HepG2 (cell line): ENCODE results near the gene U2AF1L4. TPM values are rescaled to one million over a fixed set of nuclear protein-coding genes. Genes with fewer than 3 reads are reported as not detected.
A peak's percentile ranks its signal among the peaks of the same experiment; 100 is the strongest.

Source experiments
- FOXC1 ChIP-seq: sonication (generic); formaldehyde crosslinking; IDR thresholded peaks from 2 replicates; pipeline ENCODE4 v1.8.0; 2022; ENCODE audit warnings: mild to moderate bottlenecking, missing genetic modification reagents, borderline replicate concordance
- HNF4G ChIP-seq, 2 experiments: sonication (generic) in 1 of 2; formaldehyde crosslinking in 1 of 2; IDR thresholded peaks; 2 replicates each; pipeline versions ENCODE4 v1.4.0 to v1.6.1; 2011 to 2020; ENCODE audit warnings: borderline replicate concordance in 2 of 2, low read depth in 2 of 2, mild to moderate bottlenecking in 2 of 2, low read length in 1 of 2, missing genetic modification reagents in 1 of 2, moderate library complexity in 1 of 2
- MED13 ChIP-seq: sonication (generic); formaldehyde crosslinking; IDR thresholded peaks from 2 replicates; pipeline ENCODE4 v1.5.0; 2020; ENCODE audit warnings: missing genetic modification reagents
- TBP ChIP-seq: sonication (generic); formaldehyde crosslinking; IDR thresholded peaks from 2 replicates; pipeline ENCODE4 v1.5.0; 2020; ENCODE audit warnings: missing genetic modification reagents
- U2AF2 ChIP-seq: fragments of 200-400 bp; formaldehyde crosslinking; IDR thresholded peaks from 2 replicates; pipeline ENCODE4 v1.6.1; 2017; ENCODE audit warnings: low read depth, mild to moderate bottlenecking, low read length
- ZBTB7A ChIP-seq: sonication (generic); formaldehyde crosslinking; IDR thresholded peaks from 2 replicates; pipeline ENCODE4 v1.8.0; 2022; ENCODE audit warnings: mild to moderate bottlenecking, missing genetic modification reagents
- ZC3H13 ChIP-seq: sonication (generic); formaldehyde crosslinking; IDR thresholded peaks from 2 replicates; pipeline ENCODE4 v1.8.1; 2023; ENCODE audit warnings: mild to moderate bottlenecking, missing genetic modification reagents, moderate library complexity
- ZFP36L2 ChIP-seq: sonication (generic); formaldehyde crosslinking; IDR thresholded peaks from 2 replicates; pipeline ENCODE4 v1.4.0; 2020; ENCODE audit warnings: missing genetic modification reagents
- ZNF761 ChIP-seq: sonication (generic); formaldehyde crosslinking; conservative IDR thresholded peaks from 2 replicates; pipeline ENCODE4 v1.4.0; 2020; ENCODE audit warnings: mild to moderate bottlenecking, missing genetic modification reagents
- ZSCAN29 ChIP-seq: sonication (generic); formaldehyde crosslinking; conservative IDR thresholded peaks from 2 replicates; pipeline ENCODE4 v1.4.0; 2020; ENCODE audit warnings: mild to moderate bottlenecking, missing genetic modification reagents
- polyA plus RNA-seq, 8 experiments: library from polyadenylated mRNA; depleted of rRNA in 3 of 8; stranded (reverse) in 7 of 8; unstranded in 1 of 8; fragments of >200 nt; fragmentation: Illumina TruSeq in 4 of 8; extraction: Trizol in 4 of 8; gene quantifications; 2 replicates each; pipeline versions ENCODE4 v1.2.1 to v1.2.3, GENCODE V29; 2011 to 2016; ENCODE audit warnings: low read depth in 4 of 8, missing spikeins in 1 of 8, mixed read lengths in 1 of 8; ENCODE audit not compliant: insufficient read depth in 1 of 8
- total RNA-seq, 5 experiments: library from RNA; depleted of rRNA; stranded (reverse); fragments of >200 nt; fragmentation: Illumina TruSeq; extraction: Trizol; gene quantifications; 2 replicates each; pipeline ENCODE4 v1.2.3, GENCODE V29; 2016; ENCODE audit warnings: low read depth in 1 of 5
- TF ChIP-seq, protein P1 (sequence below): sonication (generic); formaldehyde crosslinking; IDR thresholded peaks from 2 replicates; pipeline ENCODE4 v1.5.0; 2020; ENCODE audit warnings: mild to moderate bottlenecking, missing genetic modification reagents, moderate library complexity
- TF ChIP-seq, protein P2 (sequence below): sonication (generic); formaldehyde crosslinking; IDR thresholded peaks from 2 replicates; pipeline ENCODE4 v1.5.1; 2020; ENCODE audit warnings: mild to moderate bottlenecking, missing genetic modification reagents, moderate library complexity
- TF ChIP-seq, protein P3 (sequence below): sonication (generic); formaldehyde crosslinking; IDR thresholded peaks from 2 replicates; pipeline ENCODE4 v1.5.0; 2020; ENCODE audit warnings: mild to moderate bottlenecking, missing genetic modification reagents, borderline replicate concordance

The U2AF1L4 gene
- total and polyA plus RNA-seq, 2 of the 13 experiments (the other 11 are each of a cell fraction or from before 2014, with no cell fraction given): 7.9 to 15.4 TPM

DNA sequence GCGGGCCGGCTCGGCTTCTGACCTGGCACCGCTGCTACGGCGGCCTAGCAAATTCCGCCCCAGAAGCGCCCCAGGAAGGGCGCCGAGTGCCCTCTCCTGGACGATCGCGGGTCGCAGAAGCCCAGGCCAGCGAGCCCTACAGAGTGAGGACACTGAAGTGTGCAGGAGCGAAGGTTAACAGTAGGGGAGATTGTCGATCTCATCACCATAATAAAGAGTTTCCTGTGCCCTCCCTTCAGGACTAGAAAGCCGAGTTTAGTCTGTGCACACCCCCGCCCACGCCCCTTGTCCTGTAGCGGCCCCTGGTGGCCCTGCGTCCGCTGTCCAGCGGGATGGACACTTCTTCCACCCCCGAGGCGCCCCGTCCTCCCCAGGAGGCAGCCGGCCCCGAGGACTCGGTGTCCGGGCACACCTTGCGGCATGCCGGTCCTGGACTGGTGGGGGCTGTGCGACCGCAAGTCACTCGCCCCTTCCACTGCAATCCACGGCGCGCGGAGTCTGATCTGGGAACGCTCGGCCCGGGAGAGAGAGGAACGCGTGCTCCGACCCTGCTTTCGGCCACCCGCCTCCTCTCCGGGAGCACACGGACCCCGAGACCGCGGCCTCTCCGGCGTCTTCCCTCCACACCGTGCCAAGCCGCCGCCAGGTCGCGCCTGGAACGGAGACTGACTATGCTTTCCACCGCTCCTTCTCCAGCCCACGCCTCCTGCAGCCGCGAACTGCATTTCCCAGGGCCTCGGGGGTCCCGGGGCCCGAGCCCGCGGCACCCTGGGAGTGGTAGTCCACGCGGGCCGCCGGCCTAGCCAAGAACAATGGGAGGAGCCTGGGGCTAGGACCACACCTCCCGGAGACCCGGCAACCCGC, 28.2 kb downstream of the U2AF1L4 start (continued):
- TF ChIP-seq, protein P1, sequence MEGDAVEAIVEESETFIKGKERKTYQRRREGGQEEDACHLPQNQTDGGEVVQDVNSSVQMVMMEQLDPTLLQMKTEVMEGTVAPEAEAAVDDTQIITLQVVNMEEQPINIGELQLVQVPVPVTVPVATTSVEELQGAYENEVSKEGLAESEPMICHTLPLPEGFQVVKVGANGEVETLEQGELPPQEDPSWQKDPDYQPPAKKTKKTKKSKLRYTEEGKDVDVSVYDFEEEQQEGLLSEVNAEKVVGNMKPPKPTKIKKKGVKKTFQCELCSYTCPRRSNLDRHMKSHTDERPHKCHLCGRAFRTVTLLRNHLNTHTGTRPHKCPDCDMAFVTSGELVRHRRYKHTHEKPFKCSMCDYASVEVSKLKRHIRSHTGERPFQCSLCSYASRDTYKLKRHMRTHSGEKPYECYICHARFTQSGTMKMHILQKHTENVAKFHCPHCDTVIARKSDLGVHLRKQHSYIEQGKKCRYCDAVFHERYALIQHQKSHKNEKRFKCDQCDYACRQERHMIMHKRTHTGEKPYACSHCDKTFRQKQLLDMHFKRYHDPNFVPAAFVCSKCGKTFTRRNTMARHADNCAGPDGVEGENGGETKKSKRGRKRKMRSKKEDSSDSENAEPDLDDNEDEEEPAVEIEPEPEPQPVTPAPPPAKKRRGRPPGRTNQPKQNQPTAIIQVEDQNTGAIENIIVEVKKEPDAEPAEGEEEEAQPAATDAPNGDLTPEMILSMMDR (CRISPR knock-in tag): peak; percentile 89
- 0 out of 2 replicates have a peak, but pooled peaks have one; percentile 13 for TF ChIP-seq HNF4G (IDR thresholded peaks at IDR 0.05; ENCODE audit: borderline replicate concordance, low read depth, low read length)
- no peak for TF ChIP-seq HNF4G (CRISPR knock-in tag; IDR thresholded peaks at IDR 0.05; ENCODE audit: borderline replicate concordance, low read depth)
- 0 out of 2 replicates have a peak, but pooled peaks have one; percentile 46 for TF ChIP-seq ZSCAN29 (CRISPR knock-in tag)
- TF ChIP-seq ZFP36L2 (CRISPR knock-in tag): no peak
- TF ChIP-seq FOXC1 (CRISPR knock-in tag): no peak; the same call in 1 of the 2 replicates
- TF ChIP-seq, protein P2, sequence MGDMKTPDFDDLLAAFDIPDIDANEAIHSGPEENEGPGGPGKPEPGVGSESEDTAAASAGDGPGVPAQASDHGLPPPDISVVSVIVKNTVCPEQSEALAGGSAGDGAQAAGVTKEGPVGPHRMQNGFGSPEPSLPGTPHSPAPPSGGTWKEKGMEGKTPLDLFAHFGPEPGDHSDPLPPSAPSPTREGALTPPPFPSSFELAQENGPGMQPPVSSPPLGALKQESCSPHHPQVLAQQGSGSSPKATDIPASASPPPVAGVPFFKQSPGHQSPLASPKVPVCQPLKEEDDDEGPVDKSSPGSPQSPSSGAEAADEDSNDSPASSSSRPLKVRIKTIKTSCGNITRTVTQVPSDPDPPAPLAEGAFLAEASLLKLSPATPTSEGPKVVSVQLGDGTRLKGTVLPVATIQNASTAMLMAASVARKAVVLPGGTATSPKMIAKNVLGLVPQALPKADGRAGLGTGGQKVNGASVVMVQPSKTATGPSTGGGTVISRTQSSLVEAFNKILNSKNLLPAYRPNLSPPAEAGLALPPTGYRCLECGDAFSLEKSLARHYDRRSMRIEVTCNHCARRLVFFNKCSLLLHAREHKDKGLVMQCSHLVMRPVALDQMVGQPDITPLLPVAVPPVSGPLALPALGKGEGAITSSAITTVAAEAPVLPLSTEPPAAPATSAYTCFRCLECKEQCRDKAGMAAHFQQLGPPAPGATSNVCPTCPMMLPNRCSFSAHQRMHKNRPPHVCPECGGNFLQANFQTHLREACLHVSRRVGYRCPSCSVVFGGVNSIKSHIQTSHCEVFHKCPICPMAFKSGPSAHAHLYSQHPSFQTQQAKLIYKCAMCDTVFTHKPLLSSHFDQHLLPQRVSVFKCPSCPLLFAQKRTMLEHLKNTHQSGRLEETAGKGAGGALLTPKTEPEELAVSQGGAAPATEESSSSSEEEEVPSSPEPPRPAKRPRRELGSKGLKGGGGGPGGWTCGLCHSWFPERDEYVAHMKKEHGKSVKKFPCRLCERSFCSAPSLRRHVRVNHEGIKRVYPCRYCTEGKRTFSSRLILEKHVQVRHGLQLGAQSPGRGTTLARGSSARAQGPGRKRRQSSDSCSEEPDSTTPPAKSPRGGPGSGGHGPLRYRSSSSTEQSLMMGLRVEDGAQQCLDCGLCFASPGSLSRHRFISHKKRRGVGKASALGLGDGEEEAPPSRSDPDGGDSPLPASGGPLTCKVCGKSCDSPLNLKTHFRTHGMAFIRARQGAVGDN (CRISPR knock-in tag): peak; percentile 88
- TF ChIP-seq U2AF2: no peak
- TF ChIP-seq ZC3H13: 0 out of 2 replicates have a peak, but pooled peaks have one; percentile 7
- TF ChIP-seq ZBTB7A (CRISPR knock-in tag): peak; percentile 68; the same call in 1 of the 2 replicates
- TF ChIP-seq TBP (CRISPR knock-in tag): peak; percentile 63; the same call in 1 of the 2 replicates
- TF ChIP-seq MED13 (CRISPR knock-in tag): no peak
- TF ChIP-seq, protein P3, sequence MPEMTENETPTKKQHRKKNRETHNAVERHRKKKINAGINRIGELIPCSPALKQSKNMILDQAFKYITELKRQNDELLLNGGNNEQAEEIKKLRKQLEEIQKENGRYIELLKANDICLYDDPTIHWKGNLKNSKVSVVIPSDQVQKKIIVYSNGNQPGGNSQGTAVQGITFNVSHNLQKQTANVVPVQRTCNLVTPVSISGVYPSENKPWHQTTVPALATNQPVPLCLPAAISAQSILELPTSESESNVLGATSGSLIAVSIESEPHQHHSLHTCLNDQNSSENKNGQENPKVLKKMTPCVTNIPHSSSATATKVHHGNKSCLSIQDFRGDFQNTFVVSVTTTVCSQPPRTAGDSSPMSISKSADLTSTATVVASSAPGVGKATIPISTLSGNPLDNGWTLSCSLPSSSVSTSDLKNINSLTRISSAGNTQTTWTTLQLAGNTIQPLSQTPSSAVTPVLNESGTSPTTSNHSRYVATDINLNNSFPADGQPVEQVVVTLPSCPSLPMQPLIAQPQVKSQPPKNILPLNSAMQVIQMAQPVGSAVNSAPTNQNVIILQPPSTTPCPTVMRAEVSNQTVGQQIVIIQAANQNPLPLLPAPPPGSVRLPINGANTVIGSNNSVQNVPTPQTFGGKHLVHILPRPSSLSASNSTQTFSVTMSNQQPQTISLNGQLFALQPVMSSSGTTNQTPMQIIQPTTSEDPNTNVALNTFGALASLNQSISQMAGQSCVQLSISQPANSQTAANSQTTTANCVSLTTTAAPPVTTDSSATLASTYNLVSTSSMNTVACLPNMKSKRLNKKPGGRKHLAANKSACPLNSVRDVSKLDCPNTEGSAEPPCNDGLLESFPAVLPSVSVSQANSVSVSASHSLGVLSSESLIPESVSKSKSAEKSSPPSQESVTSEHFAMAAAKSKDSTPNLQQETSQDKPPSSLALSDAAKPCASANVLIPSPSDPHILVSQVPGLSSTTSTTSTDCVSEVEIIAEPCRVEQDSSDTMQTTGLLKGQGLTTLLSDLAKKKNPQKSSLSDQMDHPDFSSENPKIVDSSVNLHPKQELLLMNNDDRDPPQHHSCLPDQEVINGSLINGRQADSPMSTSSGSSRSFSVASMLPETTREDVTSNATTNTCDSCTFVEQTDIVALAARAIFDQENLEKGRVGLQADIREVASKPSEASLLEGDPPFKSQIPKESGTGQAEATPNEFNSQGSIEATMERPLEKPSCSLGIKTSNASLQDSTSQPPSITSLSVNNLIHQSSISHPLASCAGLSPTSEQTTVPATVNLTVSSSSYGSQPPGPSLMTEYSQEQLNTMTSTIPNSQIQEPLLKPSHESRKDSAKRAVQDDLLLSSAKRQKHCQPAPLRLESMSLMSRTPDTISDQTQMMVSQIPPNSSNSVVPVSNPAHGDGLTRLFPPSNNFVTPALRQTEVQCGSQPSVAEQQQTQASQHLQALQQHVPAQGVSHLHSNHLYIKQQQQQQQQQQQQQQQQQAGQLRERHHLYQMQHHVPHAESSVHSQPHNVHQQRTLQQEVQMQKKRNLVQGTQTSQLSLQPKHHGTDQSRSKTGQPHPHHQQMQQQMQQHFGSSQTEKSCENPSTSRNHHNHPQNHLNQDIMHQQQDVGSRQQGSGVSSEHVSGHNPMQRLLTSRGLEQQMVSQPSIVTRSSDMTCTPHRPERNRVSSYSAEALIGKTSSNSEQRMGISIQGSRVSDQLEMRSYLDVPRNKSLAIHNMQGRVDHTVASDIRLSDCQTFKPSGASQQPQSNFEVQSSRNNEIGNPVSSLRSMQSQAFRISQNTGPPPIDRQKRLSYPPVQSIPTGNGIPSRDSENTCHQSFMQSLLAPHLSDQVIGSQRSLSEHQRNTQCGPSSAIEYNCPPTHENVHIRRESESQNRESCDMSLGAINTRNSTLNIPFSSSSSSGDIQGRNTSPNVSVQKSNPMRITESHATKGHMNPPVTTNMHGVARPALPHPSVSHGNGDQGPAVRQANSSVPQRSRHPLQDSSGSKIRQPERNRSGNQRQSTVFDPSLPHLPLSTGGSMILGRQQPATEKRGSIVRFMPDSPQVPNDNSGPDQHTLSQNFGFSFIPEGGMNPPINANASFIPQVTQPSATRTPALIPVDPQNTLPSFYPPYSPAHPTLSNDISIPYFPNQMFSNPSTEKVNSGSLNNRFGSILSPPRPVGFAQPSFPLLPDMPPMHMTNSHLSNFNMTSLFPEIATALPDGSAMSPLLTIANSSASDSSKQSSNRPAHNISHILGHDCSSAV (CRISPR knock-in tag): 0 out of 2 replicates have a peak, but pooled peaks have one; percentile 26
- peak; percentile 56; the same call in 1 of the 2 replicates for TF ChIP-seq ZNF761 (CRISPR knock-in tag)
